Measurements from ENCODE around the gene CLNK.

Gene CLNK

GRCh38 chr4:10567766-10568165 is 116.8 kb downstream of the CLNK start:
- no peak for TF ChIP-seq EZH2phosphoT487 (IDR thresholded peaks at IDR 0.05; ENCODE audit: borderline replicate concordance, low read length)
- no peak for TF ChIP-seq CTCF (IDR thresholded peaks at IDR 0.05; ENCODE audit: low read depth, low read length, poor library complexity, severe bottlenecking)
- no peaks in the 10 kb centered on the region for H3F3A ChIP-seq (ENCODE audit: control insufficient read depth, insufficient read depth)

GRCh38 chr4:10565166-10565780 is 119.3 kb downstream of the CLNK start:
- TF ChIP-seq EZH2phosphoT487 (IDR thresholded peaks at IDR 0.05; ENCODE audit: borderline replicate concordance, low read length), result no peak
- TF ChIP-seq CTCF (IDR thresholded peaks at IDR 0.05; ENCODE audit: low read depth, low read length, poor library complexity, severe bottlenecking), result no peak
- Histone ChIP-seq H3K27me3 (ENCODE audit: control insufficient read depth, low read length) (no peaks in the 10 kb centered on the region), H4K20me1 (ENCODE audit: control insufficient read depth, insufficient read depth, low read depth, low read length) (no peaks in the 10 kb centered on the region)

More at GRCh38 chr4:10567766-10568165, 116.8 kb downstream of the CLNK start:
- H4K20me1 ChIP-seq (ENCODE audit: control insufficient read depth, insufficient read depth, low read depth, low read length), result no peaks in the 10 kb centered on the region
- no peaks in the 10 kb centered on the region for H3K4me1 ChIP-seq (ENCODE audit: control insufficient read depth, low read length)
- no peaks in the 10 kb centered on the region for H3K36me3 ChIP-seq (ENCODE audit: control insufficient read depth, low read length)
- no peaks in the 10 kb centered on the region for H3K27me3 ChIP-seq (ENCODE audit: control insufficient read depth, low read length)
- H3K79me2 ChIP-seq (ENCODE audit: control insufficient read depth, low read length), result no peaks in the 10 kb centered on the region
- no peaks in the 10 kb centered on the region for H3K9me2 ChIP-seq (replicated peaks; ENCODE audit: control insufficient read depth, low read length)
- no peak overlapping the region for H3K4me2 ChIP-seq (ENCODE audit: low read length)
- no peak overlapping the region for H3K4me3 ChIP-seq (ENCODE audit: low read length)
- no peaks in the 10 kb centered on the region for H3K9me3 ChIP-seq (ENCODE audit: control insufficient read depth, insufficient read depth, low read length)
- no peak overlapping the region for H3K27ac ChIP-seq (ENCODE audit: low read depth, low read length)

GRCh38 chr4:10554694-10555093 is 129.9 kb downstream of the CLNK start:
- Histone ChIP-seq H3K4me2 (ENCODE audit: low read length) (peak overlapping the region; percentile 43), H3F3A (ENCODE audit: control insufficient read depth, insufficient read depth) (no peaks in the 10 kb centered on the region), H3K9me3 (ENCODE audit: control insufficient read depth, insufficient read depth, low read length) (no peaks in the 10 kb centered on the region), H3K4me3 (ENCODE audit: low read length) (no peak overlapping the region), H3K36me3 (ENCODE audit: control insufficient read depth, low read length) (no peaks in the 10 kb centered on the region), H3K79me2 (ENCODE audit: control insufficient read depth, low read length) (no peaks in the 10 kb centered on the region), H3K9me2 (replicated peaks; ENCODE audit: control insufficient read depth, low read length) (no peaks in the 10 kb centered on the region), H3K27me3 (ENCODE audit: control insufficient read depth, low read length) (0 out of 2 replicates have a peak, but pooled peaks cover 4% of the 10 kb centered on the region), H3K27ac (ENCODE audit: low read depth, low read length) (no peak overlapping the region), H3K4me1 (ENCODE audit: control insufficient read depth, low read length) (peaks cover 15% of the 10 kb centered on the region), H4K20me1 (ENCODE audit: control insufficient read depth, insufficient read depth, low read depth, low read length) (no peaks in the 10 kb centered on the region)
- peak; percentile 95 for TF ChIP-seq CTCF (IDR thresholded peaks at IDR 0.05; ENCODE audit: low read depth, low read length, poor library complexity, severe bottlenecking)
- TF ChIP-seq EZH2phosphoT487 (IDR thresholded peaks at IDR 0.05; ENCODE audit: borderline replicate concordance, low read length), result no peak

More at GRCh38 chr4:10565166-10565780, 119.3 kb downstream of the CLNK start:
- Histone ChIP-seq H3K9me3 (ENCODE audit: control insufficient read depth, insufficient read depth, low read length) (no peaks in the 10 kb centered on the region), H3K4me1 (ENCODE audit: control insufficient read depth, low read length) (no peaks in the 10 kb centered on the region), H3K9me2 (replicated peaks; ENCODE audit: control insufficient read depth, low read length) (no peaks in the 10 kb centered on the region), H3K4me2 (ENCODE audit: low read length) (no peak overlapping the region), H3K79me2 (ENCODE audit: control insufficient read depth, low read length) (no peaks in the 10 kb centered on the region), H3K27ac (ENCODE audit: low read depth, low read length) (no peak overlapping the region), H3K36me3 (ENCODE audit: control insufficient read depth, low read length) (no peaks in the 10 kb centered on the region), H3F3A (ENCODE audit: control insufficient read depth, insufficient read depth) (no peaks in the 10 kb centered on the region), H3K4me3 (ENCODE audit: low read length) (no peak overlapping the region)

All from DOHH2 (cell line).